Fibroblast of skin of left quadriceps (primary cell): Measurements from ENCODE around the gene MED12L.

Experiments
- DNase-seq, 2 experiments: peaks; one replicate each; pipeline ENCODE4 v3.0.0-alpha.2; 2013; ENCODE audit warnings: low read depth in 2 of 2

MED12L gene

GRCh38 chr3:151419806-151420205 is 334.3 kb downstream of the MED12L start:
- no peak for DNase-seq

GRCh38 chr3:151421938-151422337 is 336.5 kb downstream of the MED12L start:
- DNase-seq: no peak

- DNase-seq: no peak
Observed at GRCh38 chr3:151423091-151423490, 337.6 kb downstream of the MED12L start.

GRCh38 chr3:151425627-151426340 is 340.3 kb downstream of the MED12L start:
- peak; percentile 59 to 62 for DNase-seq

- no peak for DNase-seq
Observed at GRCh38 chr3:151426341-151426657, 340.8 kb downstream of the MED12L start.

- no peak for DNase-seq
Observed at GRCh38 chr3:151428386-151428785, 342.9 kb downstream of the MED12L start.

GRCh38 chr3:151430821-151431484 is 345.5 kb downstream of the MED12L start:
- DNase-seq: no peak

GRCh38 chr3:151431940-151432339 is 346.5 kb downstream of the MED12L start:
- no peak for DNase-seq

- no peak for DNase-seq
Observed at GRCh38 chr3:151432616-151433372, 347.3 kb downstream of the MED12L start.

- peak; percentile 68 to 74 for DNase-seq
Observed at GRCh38 chr3:151434151-151434890, 348.9 kb downstream of the MED12L start.

GRCh38 chr3:151436675-151437446 is 351.4 kb downstream of the MED12L start:
- no peak for DNase-seq

GRCh38 chr3:151437906-151438305 is 352.4 kb downstream of the MED12L start:
- DNase-seq: no peak

GRCh38 chr3:151439652-151440125 is 354.2 kb downstream of the MED12L start:
- DNase-seq: peak; percentile 67 to 68

- DNase-seq: no peak
Observed at GRCh38 chr3:151440940-151441339, 355.5 kb downstream of the MED12L start.

GRCh38 chr3:151443583-151443982 is 358.1 kb downstream of the MED12L start:
- DNase-seq: no peak

- peak in 1 of 2 experiments; percentile 53 for DNase-seq
Observed at GRCh38 chr3:151445273-151446001, 360.0 kb downstream of the MED12L start.

- DNase-seq: no peak
Observed at GRCh38 chr3:151446002-151446340, 360.5 kb downstream of the MED12L start.

- DNase-seq: no peak
Observed at GRCh38 chr3:151452368-151452767, 366.9 kb downstream of the MED12L start.

GRCh38 chr3:151452841-151453240 is 367.4 kb downstream of the MED12L start:
- no peak for DNase-seq

- no peak for DNase-seq
Observed at GRCh38 chr3:151456065-151456464, 370.6 kb downstream of the MED12L start.

- no peak for DNase-seq
Observed at GRCh38 chr3:151459358-151459757, 373.9 kb downstream of the MED12L start.
